Astrocyte (in vitro differentiated cells and primary cell): Measurements from ENCODE around the gene TIAL1. TPM values are rescaled to one million over a fixed set of nuclear protein-coding genes. Genes with fewer than 3 reads are reported as not detected.

ENCODE experiments used
- DNase-seq: peaks from one replicate; pipeline ENCODE4 v3.0.0-alpha.2; 2010; ENCODE audit warnings: low read depth
- FAIRE-seq: peaks from 2 replicates; lab custom pipeline; 2011; peaks lifted over from hg19 to GRCh38; lab: Jason Lieb, UNC
- H2AFZ ChIP-seq: 2 replicates; pipeline ENCODE4 v1.6.0; 2012; ENCODE audit warnings: low read depth, low read length, inconsistent platforms
- H3K27ac ChIP-seq: 2 replicates; pipeline ENCODE4 v1.5.1; 2011; ENCODE audit warnings: low read depth, low read length, inconsistent platforms
- H3K27me3 ChIP-seq: 2 replicates; pipeline ENCODE4 v1.6.0; 2011; ENCODE audit warnings: low read length, inconsistent platforms; ENCODE audit not compliant: insufficient read depth
- H3K36me3 ChIP-seq: 2 replicates; pipeline ENCODE4 v1.5.1; 2011; ENCODE audit warnings: low read length, inconsistent platforms; ENCODE audit not compliant: insufficient read depth
- H3K4me1 ChIP-seq: 2 replicates; pipeline ENCODE4 v1.5.1; 2011; ENCODE audit warnings: low read length, inconsistent platforms; ENCODE audit not compliant: insufficient read depth
- H3K4me2 ChIP-seq: 2 replicates; pipeline ENCODE4 v1.6.0; 2012; ENCODE audit warnings: low read length, inconsistent platforms
- H3K4me3 ChIP-seq: 2 replicates; pipeline ENCODE4 v1.5.1; 2011; ENCODE audit warnings: low read depth, mild to moderate bottlenecking, low read length, inconsistent platforms; ENCODE audit not compliant: insufficient read depth
- H3K79me2 ChIP-seq: 2 replicates; pipeline ENCODE4 v1.6.0; 2012; ENCODE audit warnings: mild to moderate bottlenecking, low read length, inconsistent platforms; ENCODE audit not compliant: insufficient read depth
- H3K9ac ChIP-seq: 2 replicates; pipeline ENCODE4 v1.6.0; 2012; ENCODE audit warnings: mild to moderate bottlenecking, low read length, inconsistent platforms
- H3K9me3 ChIP-seq: 2 replicates; pipeline ENCODE4 v1.5.1; 2012; ENCODE audit warnings: low read depth, mild to moderate bottlenecking, low read length, inconsistent platforms; ENCODE audit not compliant: insufficient read depth
- H4K20me1 ChIP-seq: 2 replicates; pipeline ENCODE4 v1.6.0; 2012; ENCODE audit warnings: low read length, inconsistent platforms; ENCODE audit not compliant: insufficient read depth
- H3K27ac Mint-ChIP-seq: one replicate; pipeline ENCODE4 v1.8.0; 2021; ENCODE audit warnings: mild to moderate bottlenecking, mixed read lengths; ENCODE audit not compliant: unreplicated experiment
- H3K27me3 Mint-ChIP-seq: one replicate; pipeline ENCODE4 v1.8.0; 2021; ENCODE audit warnings: low read depth, mixed read lengths; ENCODE audit not compliant: unreplicated experiment
- H3K36me3 Mint-ChIP-seq: one replicate; pipeline ENCODE4 v1.8.0; 2021; ENCODE audit warnings: low read depth, mixed read lengths; ENCODE audit not compliant: unreplicated experiment
- H3K4me1 Mint-ChIP-seq: one replicate; pipeline ENCODE4 v1.8.0; 2021; ENCODE audit warnings: low read depth, mixed read lengths; ENCODE audit not compliant: unreplicated experiment
- H3K4me3 Mint-ChIP-seq: one replicate; pipeline ENCODE4 v1.8.0; 2021; ENCODE audit warnings: mild to moderate bottlenecking, moderate library complexity, mixed read lengths; ENCODE audit not compliant: unreplicated experiment
- H3K9me3 Mint-ChIP-seq: one replicate; pipeline ENCODE4 v1.8.0; 2021; ENCODE audit warnings: mild to moderate bottlenecking, mixed read lengths; ENCODE audit not compliant: unreplicated experiment
- CTCF ChIP-seq: IDR thresholded peaks from 2 replicates; pipeline ENCODE4 v1.5.1; 2011; ENCODE audit warnings: low read depth, mild to moderate bottlenecking, inconsistent platforms, low read length, moderate library complexity; ENCODE audit not compliant: insufficient read depth
- EZH2 ChIP-seq: IDR thresholded peaks from 2 replicates; pipeline ENCODE4 v1.6.1; 2012; ENCODE audit warnings: mild to moderate bottlenecking, low read length, inconsistent platforms; ENCODE audit not compliant: insufficient read depth
- total RNA-seq: library from RNA; stranded (reverse); gene quantifications from 2 replicates; pipeline ENCODE4 v1.2.1, GENCODE V29; 2021

Gene TIAL1
- total RNA-seq, 1 donor from 2014 or later: 155 TPM

GRCh38 chr10:119555178-119555784, 41.5 kb downstream of the TIAL1 start:
- H3K27ac ChIP-seq: no peak overlapping the region
- FAIRE-seq (no peak), DNase-seq (no peak)
- no peaks in the 10 kb centered on the region for H3K36me3 ChIP-seq
- peaks cover 5% of the 10 kb centered on the region for H3K27me3 ChIP-seq
- no peaks in the 10 kb centered on the region for H3K4me1 ChIP-seq
- no peak overlapping the region for H3K4me2 ChIP-seq
- H3K4me3 ChIP-seq: no peak overlapping the region
- H4K20me1 ChIP-seq: no peaks in the 10 kb centered on the region
- no peak overlapping the region for H3K9ac ChIP-seq
- no peaks in the 10 kb centered on the region for H3K36me3 Mint-ChIP-seq
- no peaks in the 10 kb centered on the region for H3K27me3 Mint-ChIP-seq
- H3K4me1 Mint-ChIP-seq: no peaks in the 10 kb centered on the region
- H3K9me3 ChIP-seq: no peaks in the 10 kb centered on the region
- no peaks in the 10 kb centered on the region for H3K79me2 ChIP-seq
- TF ChIP-seq EZH2 (no peak), CTCF (no peak)
- no peak overlapping the region for H3K4me3 Mint-ChIP-seq
- no peak overlapping the region for H2AFZ ChIP-seq
- H3K27ac Mint-ChIP-seq: no peak overlapping the region
- no peaks in the 10 kb centered on the region for H3K9me3 Mint-ChIP-seq

- DNase-seq (no peak), FAIRE-seq (no peak)
- Mint-ChIP-seq H3K27me3 (peaks cover 17% of the 10 kb centered on the region), H3K4me3 (no peak overlapping the region), H3K4me1 (no peaks in the 10 kb centered on the region), H3K9me3 (peaks cover 2% of the 10 kb centered on the region), H3K27ac (no peak overlapping the region), H3K36me3 (no peaks in the 10 kb centered on the region)
- Histone ChIP-seq H3K36me3 (no peaks in the 10 kb centered on the region), H2AFZ (no peak overlapping the region), H3K27me3 (peaks cover 16% of the 10 kb centered on the region), H3K9me3 (no peaks in the 10 kb centered on the region), H3K79me2 (no peaks in the 10 kb centered on the region), H3K27ac (no peak overlapping the region), H4K20me1 (no peaks in the 10 kb centered on the region), H3K4me3 (no peak overlapping the region), H3K4me1 (peaks cover 3% of the 10 kb centered on the region), H3K4me2 (no peak overlapping the region), H3K9ac (no peak overlapping the region)
- no peak for TF ChIP-seq CTCF
- no peak for TF ChIP-seq EZH2
Observed at GRCh38 chr10:119550827-119551226, 45.9 kb downstream of the TIAL1 start.

- no peak overlapping the region for H3K9ac ChIP-seq
- peaks cover 3% of the 10 kb centered on the region for H3K4me1 ChIP-seq
- H3K4me2 ChIP-seq: no peak overlapping the region
- H2AFZ ChIP-seq: no peak overlapping the region
- Mint-ChIP-seq H3K9me3 (peaks cover 2% of the 10 kb centered on the region), H3K4me1 (no peaks in the 10 kb centered on the region), H3K4me3 (no peak overlapping the region), H3K27me3 (peaks cover 18% of the 10 kb centered on the region), H3K36me3 (no peaks in the 10 kb centered on the region), H3K27ac (no peak overlapping the region)
- H3K27me3 ChIP-seq: peaks cover 16% of the 10 kb centered on the region
- FAIRE-seq (no peak), DNase-seq (no peak)
- no peak for TF ChIP-seq CTCF
- no peaks in the 10 kb centered on the region for H4K20me1 ChIP-seq
- no peaks in the 10 kb centered on the region for H3K36me3 ChIP-seq
- H3K4me3 ChIP-seq: no peak overlapping the region
- H3K27ac ChIP-seq: no peak overlapping the region
- H3K9me3 ChIP-seq: no peaks in the 10 kb centered on the region
- no peaks in the 10 kb centered on the region for H3K79me2 ChIP-seq
Observed at GRCh38 chr10:119549247-119549999, 47.3 kb downstream of the TIAL1 start.
